Dedifferentiated amniotic fluid mesenchymal stem cell (primary cell): ENCODE measurements around the gene PPFIBP1.

Source experiments
- DNase-seq: peaks from one replicate; pipeline ENCODE4 v3.0.0-alpha.2; 2016; ENCODE audit errors: extremely low spot score

PPFIBP1 gene

GRCh38 chr12:27523642-27524493 lies at the start of gene PPFIBP1:
Gene PPFIBP1 (plus strand): TSS chr12:27524206. CDS start chr12:27633397, 109,191 bp downstream.
- DNase-seq = peak; percentile 98

- peak; percentile 72 for DNase-seq
These were observed 49.7 kb upstream of the PPFIBP1 start for GRCh38 chr12:27474344-27474743.

GRCh38 chr12:27477049-27477448 lies 47.0 kb upstream of the PPFIBP1 start:
- DNase-seq = no peak

GRCh38 chr12:27478949-27479348 lies 45.1 kb upstream of the PPFIBP1 start:
- no peak for DNase-seq

GRCh38 chr12:27480016-27480415 lies 44.0 kb upstream of the PPFIBP1 start:
- no peak for DNase-seq

- DNase-seq = no peak
These were observed 37.0 kb upstream of the PPFIBP1 start for GRCh38 chr12:27486961-27487360.

GRCh38 chr12:27488479-27488878 lies 35.5 kb upstream of the PPFIBP1 start:
- no peak for DNase-seq

GRCh38 chr12:27491226-27491625 lies 32.8 kb upstream of the PPFIBP1 start:
- no peak for DNase-seq

GRCh38 chr12:27493260-27493940 lies 30.6 kb upstream of the PPFIBP1 start:
- no peak for DNase-seq

GRCh38 chr12:27497446-27497845 lies 26.6 kb upstream of the PPFIBP1 start:
- DNase-seq = no peak

- no peak for DNase-seq
These were observed 25.9 kb upstream of the PPFIBP1 start for GRCh38 chr12:27498149-27498548.

- no peak for DNase-seq
These were observed 25.2 kb upstream of the PPFIBP1 start for GRCh38 chr12:27498761-27499160.

GRCh38 chr12:27499377-27499776 lies 24.6 kb upstream of the PPFIBP1 start:
- no peak for DNase-seq

GRCh38 chr12:27500546-27500945 lies 23.5 kb upstream of the PPFIBP1 start:
- DNase-seq = no peak

GRCh38 chr12:27502021-27502435 lies 22.0 kb upstream of the PPFIBP1 start:
- no peak for DNase-seq

GRCh38 chr12:27504507-27504906 lies 19.5 kb upstream of the PPFIBP1 start:
- no peak for DNase-seq

- DNase-seq = peak; percentile 69
These were observed 18.9 kb upstream of the PPFIBP1 start for GRCh38 chr12:27505109-27505508.

- no peak for DNase-seq
These were observed 18.2 kb upstream of the PPFIBP1 start for GRCh38 chr12:27505761-27506160.

- no peak for DNase-seq
These were observed 17.3 kb upstream of the PPFIBP1 start for GRCh38 chr12:27506645-27507189.

GRCh38 chr12:27508736-27509431 lies 15.1 kb upstream of the PPFIBP1 start:
- no peak for DNase-seq

- no peak for DNase-seq
These were observed 12.8 kb upstream of the PPFIBP1 start for GRCh38 chr12:27511031-27511722.

GRCh38 chr12:27511723-27512045 lies 12.3 kb upstream of the PPFIBP1 start:
- no peak for DNase-seq
